ENCODE data around the gene FAM227B. TPM values are rescaled to one million over a fixed set of nuclear protein-coding genes. Genes with fewer than 3 reads are reported as not detected.

FAM227B gene
- polyA plus RNA-seq, 1 donor from 2014 or later, result 13.3 TPM

Other genes with a start within 250 kb of the FAM227B start
- not detected for gene FGF7, start 197.6 kb downstream of the FAM227B start, polyA plus RNA-seq
- gene DTWD1, start 230 bp upstream of the FAM227B start, polyA plus RNA-seq, result 19.3 TPM

Data from IgD-negative memory B cell (primary cell).